ENCODE results near the gene MRPL41.
"Not testable (repeated sequence)": the region's sequence is repeated elsewhere in the genome, so short reads cannot be mapped to it uniquely, and the experiment has no call there.

DNA sequence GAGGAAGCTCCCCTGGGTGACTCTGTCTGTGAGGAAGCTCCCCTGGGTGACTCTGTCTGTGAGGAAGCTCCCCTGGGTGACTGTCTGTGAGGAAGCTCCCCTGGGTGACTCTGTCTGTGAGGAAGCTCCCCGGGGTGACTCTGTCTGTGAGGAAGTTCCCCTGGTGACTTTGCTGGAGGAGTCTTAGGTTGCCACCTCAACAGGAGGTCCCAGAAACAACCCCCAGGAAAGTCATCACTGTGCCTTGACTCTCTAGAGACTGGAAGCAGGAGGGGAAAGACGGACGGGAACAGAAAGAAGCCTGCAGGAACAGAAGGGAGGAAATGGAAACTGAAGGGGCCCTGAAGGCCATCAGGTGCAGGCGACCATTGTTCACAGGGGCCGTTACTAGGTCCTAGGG lies 16.8 kb downstream of the MRPL41 start:
- not testable (repeated sequence) for TF ChIP-seq POLR2AphosphoS5 (IDR thresholded peaks at IDR 0.05)
- TF ChIP-seq, protein P1, sequence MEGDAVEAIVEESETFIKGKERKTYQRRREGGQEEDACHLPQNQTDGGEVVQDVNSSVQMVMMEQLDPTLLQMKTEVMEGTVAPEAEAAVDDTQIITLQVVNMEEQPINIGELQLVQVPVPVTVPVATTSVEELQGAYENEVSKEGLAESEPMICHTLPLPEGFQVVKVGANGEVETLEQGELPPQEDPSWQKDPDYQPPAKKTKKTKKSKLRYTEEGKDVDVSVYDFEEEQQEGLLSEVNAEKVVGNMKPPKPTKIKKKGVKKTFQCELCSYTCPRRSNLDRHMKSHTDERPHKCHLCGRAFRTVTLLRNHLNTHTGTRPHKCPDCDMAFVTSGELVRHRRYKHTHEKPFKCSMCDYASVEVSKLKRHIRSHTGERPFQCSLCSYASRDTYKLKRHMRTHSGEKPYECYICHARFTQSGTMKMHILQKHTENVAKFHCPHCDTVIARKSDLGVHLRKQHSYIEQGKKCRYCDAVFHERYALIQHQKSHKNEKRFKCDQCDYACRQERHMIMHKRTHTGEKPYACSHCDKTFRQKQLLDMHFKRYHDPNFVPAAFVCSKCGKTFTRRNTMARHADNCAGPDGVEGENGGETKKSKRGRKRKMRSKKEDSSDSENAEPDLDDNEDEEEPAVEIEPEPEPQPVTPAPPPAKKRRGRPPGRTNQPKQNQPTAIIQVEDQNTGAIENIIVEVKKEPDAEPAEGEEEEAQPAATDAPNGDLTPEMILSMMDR (IDR thresholded peaks at IDR 0.05): not testable (repeated sequence)
